Right atrium auricular region (tissue), 2 donors: ENCODE measurements around the gene SYK. TPM values are rescaled to one million over a fixed set of nuclear protein-coding genes. Genes with fewer than 3 reads are reported as not detected.

Experiments used
- DNase-seq: peaks from one replicate; pipeline ENCODE4 v3.0.0-alpha.2; 2019; ENCODE audit warnings: low spot score
- H3K27ac ChIP-seq, 2 donors: fragments of 200-600 bp; sonication (generic); 1 replicate in 1 of 2; 2 replicates in 1 of 2; pipeline ENCODE4 v1.5.1; 2016 to 2019
- H3K27me3 ChIP-seq, 2 donors: fragments of 200-600 bp; sonication (generic); one replicate each; pipeline versions ENCODE4 v1.5.1 to v1.6.0; 2017 to 2019
- H3K36me3 ChIP-seq: fragments of 200-600 bp; sonication (generic); one replicate; pipeline ENCODE4 v1.5.1; 2016
- H3K4me1 ChIP-seq, 2 donors: fragments of 200-600 bp; sonication (generic); one replicate each; pipeline versions ENCODE4 v1.5.1 to v1.6.0; 2017 to 2019
- H3K4me3 ChIP-seq, 2 donors: fragments of 200-600 bp; sonication (generic); 1 replicate in 1 of 2; 2 replicates in 1 of 2; pipeline ENCODE4 v1.5.1; 2017 to 2019; ENCODE audit warnings: mild to moderate bottlenecking in 1 of 2, moderate library complexity in 1 of 2
- H3K9me3 ChIP-seq, 2 donors: fragments of 200-600 bp; sonication (generic); one replicate each; pipeline ENCODE4 v1.5.1; 2019
- CTCF ChIP-seq, 2 donors: fragments of 200-600 bp; sonication (generic); IDR thresholded peaks; one replicate each; pipeline ENCODE4 v1.5.1; 2019; ENCODE audit warnings: antibody characterized with exemption in 2 of 2
- total RNA-seq, 2 donors: library from RNA; depleted of rRNA; stranded (reverse); fragments of >200 nt; gene quantifications; one replicate each; pipeline ENCODE4 v1.1.0, GENCODE V29; 2016

SYK gene
- total RNA-seq, 2 donors from 2014 or later, result 3.4 to 6.3 TPM

DNA sequence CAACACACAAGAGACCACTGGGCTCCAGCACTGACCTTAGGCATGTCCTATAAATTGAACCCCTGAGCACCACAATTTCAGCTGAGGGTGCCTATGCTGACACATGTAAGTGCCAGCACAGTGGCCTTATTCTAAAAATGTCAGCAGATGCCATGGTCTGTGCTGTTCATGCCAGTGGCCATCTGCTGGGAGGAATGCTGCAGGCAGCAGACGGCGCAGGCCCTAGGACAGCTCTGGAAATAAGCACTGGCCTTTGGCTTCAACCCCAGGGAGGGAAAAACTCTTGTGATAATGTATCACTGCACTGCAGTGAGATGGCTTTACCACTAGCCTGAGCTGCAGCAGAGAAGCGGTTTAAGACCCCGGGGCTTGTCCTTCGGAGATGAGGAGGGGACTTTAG is 98.5 kb downstream of the SYK start:
- Histone ChIP-seq H3K4me3 (no peak overlapping the region), H3K27me3 (no peaks in the 10 kb centered on the region), H3K4me1 (peaks cover 0 to 4% of the 10 kb centered on the region in 2 donors), H3K36me3 (no peaks in the 10 kb centered on the region), H3K9me3 (no peaks in the 10 kb centered on the region), H3K27ac (no peak overlapping the region)
- peak; percentile 41 to 62 for TF ChIP-seq CTCF (IDR thresholded peaks at IDR 0.05)
- no peak for DNase-seq

- TF ChIP-seq CTCF (IDR thresholded peaks at IDR 0.05), result no peak
- H3K9me3 ChIP-seq, result no peaks in the 10 kb centered on the region
- H3K4me3 ChIP-seq, result no peak overlapping the region
- no peaks in the 10 kb centered on the region for H3K27me3 ChIP-seq
- no peak for DNase-seq
- H3K36me3 ChIP-seq, result no peaks in the 10 kb centered on the region
- H3K4me1 ChIP-seq, result peaks cover 0 to 4% of the 10 kb centered on the region in 2 donors
- no peak overlapping the region for H3K27ac ChIP-seq
These were observed 100.3 kb downstream of the SYK start for GRCh38 chr9:90901933-90902332.

DNA sequence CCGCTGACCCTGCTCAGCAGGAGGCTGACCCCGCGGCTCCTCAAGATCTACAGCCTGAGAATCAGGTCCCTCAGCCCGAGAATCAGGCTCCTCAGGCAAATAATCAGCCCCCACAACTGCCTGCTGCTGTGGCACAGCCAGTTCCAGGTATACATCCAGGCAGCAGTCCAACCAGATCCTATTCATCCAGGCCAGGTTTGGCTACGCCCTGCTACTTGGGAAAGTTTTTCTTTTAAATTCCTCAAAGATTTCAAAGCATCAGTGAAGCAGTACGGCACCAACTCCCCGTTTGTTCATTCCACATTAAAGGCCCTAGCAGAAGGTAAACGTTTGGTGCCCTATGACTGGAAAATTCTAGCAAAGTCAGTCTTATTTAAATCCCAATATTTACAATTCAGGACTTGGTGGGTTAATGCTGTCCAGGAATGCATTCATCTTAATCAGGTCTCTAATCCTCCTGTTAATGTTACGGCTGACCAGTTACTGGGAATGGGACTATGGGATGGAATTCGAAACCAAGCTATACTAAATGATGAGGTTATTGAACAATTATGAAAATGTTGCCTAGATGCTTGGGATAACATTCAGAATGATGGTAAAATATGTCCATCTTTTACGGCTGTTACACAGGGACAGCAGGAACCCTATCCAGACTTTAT is 102.3 kb downstream of the SYK start:
- Histone ChIP-seq H3K27me3 (no peaks in the 10 kb centered on the region), H3K4me3 (no peak overlapping the region), H3K36me3 (no peaks in the 10 kb centered on the region), H3K4me1 (peaks cover 0 to 4% of the 10 kb centered on the region in 2 donors), H3K9me3 (no peaks in the 10 kb centered on the region), H3K27ac (no peak overlapping the region)
- DNase-seq, result no peak
- TF ChIP-seq CTCF (IDR thresholded peaks at IDR 0.05), result no peak

GRCh38 chr9:90904706-90905478 is 103.3 kb downstream of the SYK start:
- peaks cover 0 to 4% of the 10 kb centered on the region in 2 donors for H3K4me1 ChIP-seq
- H3K4me3 ChIP-seq, result no peak overlapping the region
- DNase-seq, result no peak
- no peaks in the 10 kb centered on the region for H3K27me3 ChIP-seq
- no peak overlapping the region for H3K27ac ChIP-seq
- H3K36me3 ChIP-seq, result no peaks in the 10 kb centered on the region
- TF ChIP-seq CTCF (IDR thresholded peaks at IDR 0.05), result no peak
- H3K9me3 ChIP-seq, result no peaks in the 10 kb centered on the region

GRCh38 chr9:90905822-90906221 is 104.2 kb downstream of the SYK start:
- Histone ChIP-seq H3K36me3 (no peaks in the 10 kb centered on the region), H3K27me3 (no peaks in the 10 kb centered on the region), H3K9me3 (no peaks in the 10 kb centered on the region), H3K4me3 (no peak overlapping the region), H3K4me1 (no peaks in the 10 kb centered on the region), H3K27ac (no peak overlapping the region)
- DNase-seq, result no peak
- TF ChIP-seq CTCF (IDR thresholded peaks at IDR 0.05), result no peak
